ENCODE measurements around the gene MTX1.
A peak's percentile ranks its signal among the peaks of the same experiment; 100 is the strongest.
"Not testable (repeated sequence)": the region's sequence is repeated elsewhere in the genome, so short reads cannot be mapped to it uniquely, and the experiment has no call there.

MTX1 gene

DNA sequence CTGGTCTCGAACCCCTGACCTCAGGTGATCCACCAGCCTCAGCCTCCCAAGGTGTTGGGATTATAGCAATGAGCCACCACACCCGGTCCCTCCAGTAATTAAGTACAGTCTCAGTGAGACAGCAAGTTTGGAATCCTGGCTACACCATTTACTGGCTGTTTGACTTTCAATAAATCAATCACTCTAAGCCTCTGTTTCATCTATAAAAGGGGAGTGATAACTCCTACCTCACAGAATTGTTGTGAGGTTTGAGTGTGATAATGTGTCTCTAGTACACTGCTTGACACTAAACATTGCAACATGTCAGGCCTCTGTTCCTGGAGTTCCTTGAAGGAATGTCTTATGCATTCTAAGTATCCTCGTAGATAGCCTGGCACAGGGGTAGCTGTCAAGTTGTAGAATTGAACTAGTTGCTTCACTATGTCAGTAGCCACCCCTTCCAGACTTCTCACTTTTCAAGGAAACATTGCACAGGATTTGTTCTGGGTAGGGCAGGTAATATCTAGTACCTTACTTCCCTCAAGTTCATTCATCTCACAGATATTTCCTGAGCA is 34.4 kb downstream of the MTX1 start:
- H3K4me3 ChIP-seq (ENCODE audit: low read length) = peak overlapping the region; percentile 75
- no peak for DNase-seq (ENCODE audit: low read depth)
- TF ChIP-seq, protein P1, sequence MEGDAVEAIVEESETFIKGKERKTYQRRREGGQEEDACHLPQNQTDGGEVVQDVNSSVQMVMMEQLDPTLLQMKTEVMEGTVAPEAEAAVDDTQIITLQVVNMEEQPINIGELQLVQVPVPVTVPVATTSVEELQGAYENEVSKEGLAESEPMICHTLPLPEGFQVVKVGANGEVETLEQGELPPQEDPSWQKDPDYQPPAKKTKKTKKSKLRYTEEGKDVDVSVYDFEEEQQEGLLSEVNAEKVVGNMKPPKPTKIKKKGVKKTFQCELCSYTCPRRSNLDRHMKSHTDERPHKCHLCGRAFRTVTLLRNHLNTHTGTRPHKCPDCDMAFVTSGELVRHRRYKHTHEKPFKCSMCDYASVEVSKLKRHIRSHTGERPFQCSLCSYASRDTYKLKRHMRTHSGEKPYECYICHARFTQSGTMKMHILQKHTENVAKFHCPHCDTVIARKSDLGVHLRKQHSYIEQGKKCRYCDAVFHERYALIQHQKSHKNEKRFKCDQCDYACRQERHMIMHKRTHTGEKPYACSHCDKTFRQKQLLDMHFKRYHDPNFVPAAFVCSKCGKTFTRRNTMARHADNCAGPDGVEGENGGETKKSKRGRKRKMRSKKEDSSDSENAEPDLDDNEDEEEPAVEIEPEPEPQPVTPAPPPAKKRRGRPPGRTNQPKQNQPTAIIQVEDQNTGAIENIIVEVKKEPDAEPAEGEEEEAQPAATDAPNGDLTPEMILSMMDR (conservative IDR thresholded peaks at IDR 0.05; ENCODE audit: low read length) = no peak

DNA sequence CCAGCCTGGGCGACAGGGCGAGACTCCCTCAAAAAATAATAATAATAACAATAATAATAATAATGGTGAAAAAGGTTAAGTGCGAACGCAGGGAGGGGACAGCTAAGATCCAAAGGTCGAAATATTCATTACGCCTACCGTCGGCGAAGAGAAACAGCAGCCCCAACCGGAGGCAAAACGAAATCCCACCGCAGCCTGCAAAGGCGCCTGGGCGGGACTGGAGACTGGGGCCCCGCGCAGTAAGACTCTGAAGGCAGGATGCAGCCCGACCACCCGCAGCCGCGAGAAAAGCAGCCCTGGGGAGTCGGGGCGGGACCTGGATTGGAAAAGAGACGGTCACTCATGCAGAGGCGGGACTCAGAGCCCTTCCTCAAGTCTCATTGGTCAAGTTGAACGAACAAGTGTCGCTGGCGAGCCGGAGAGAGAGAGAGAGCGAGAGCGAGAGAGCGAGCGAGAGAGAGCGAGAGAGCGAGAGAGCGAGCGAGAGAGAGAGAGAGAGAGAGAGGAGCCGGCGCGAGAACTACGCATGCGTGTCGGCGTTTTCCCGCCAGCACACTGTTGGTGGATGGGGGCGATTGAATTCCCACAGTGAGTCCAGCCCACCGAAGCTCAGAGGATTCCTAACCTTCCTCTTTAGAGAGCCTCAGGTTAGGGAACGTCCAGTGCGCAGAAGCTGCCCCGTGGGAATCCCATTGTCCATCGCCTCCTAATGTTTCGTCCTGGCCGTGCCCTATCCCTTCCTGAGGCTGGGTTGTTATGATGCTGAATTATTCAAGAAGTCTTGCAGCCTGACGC is 36.1 kb downstream of the MTX1 start:
- H3K4me3 ChIP-seq (ENCODE audit: low read length) = peak overlapping the region; percentile 75
- DNase-seq (ENCODE audit: low read depth) = peak; percentile 100
- TF ChIP-seq, protein P1 (conservative IDR thresholded peaks at IDR 0.05; ENCODE audit: low read length) = peak; percentile 25

DNA sequence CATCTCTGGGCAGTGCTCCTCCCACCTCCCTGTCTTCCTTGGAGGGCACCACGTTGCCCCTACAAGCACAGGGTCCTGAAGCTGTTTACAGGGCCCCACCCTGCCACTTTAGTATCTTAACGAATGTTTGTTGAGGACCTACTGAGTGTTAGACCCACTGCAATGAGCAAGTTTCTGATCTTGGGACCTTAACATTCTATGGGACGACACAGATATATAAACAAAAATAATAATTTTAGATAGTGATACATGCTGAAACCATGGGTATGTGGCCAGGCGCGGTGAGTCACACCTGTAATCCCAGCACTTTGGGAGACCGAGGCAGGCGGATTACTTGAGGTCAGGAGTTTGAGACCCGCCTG is 36.6 kb downstream of the MTX1 start:
- peak overlapping the region; percentile 75 for H3K4me3 ChIP-seq (ENCODE audit: low read length)
- TF ChIP-seq, protein P1 (conservative IDR thresholded peaks at IDR 0.05; ENCODE audit: low read length) = no peak
- no peak for DNase-seq (ENCODE audit: low read depth)

DNA sequence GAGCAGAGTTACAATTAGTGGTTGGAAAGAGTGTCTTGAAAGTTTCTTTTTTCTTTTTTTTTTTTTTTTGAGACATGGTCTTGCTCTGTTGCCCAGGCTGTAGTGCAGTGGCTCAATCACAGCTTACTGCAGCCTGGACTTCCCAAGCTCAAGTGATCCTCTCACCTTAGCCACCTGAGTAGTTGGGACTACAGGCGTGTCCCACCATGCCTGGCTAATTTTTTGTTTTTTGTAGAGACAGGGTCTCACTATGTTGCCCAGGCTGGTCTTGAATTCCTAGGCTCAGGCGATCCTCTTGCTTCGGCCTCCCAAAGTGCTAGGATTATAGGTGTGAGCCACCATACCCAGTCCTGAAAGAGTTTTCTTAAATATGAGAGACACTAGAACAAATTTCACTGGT is 38.3 kb downstream of the MTX1 start:
- not testable (repeated sequence) for DNase-seq (ENCODE audit: low read depth); H3K4me3 ChIP-seq (ENCODE audit: low read length)

DNA sequence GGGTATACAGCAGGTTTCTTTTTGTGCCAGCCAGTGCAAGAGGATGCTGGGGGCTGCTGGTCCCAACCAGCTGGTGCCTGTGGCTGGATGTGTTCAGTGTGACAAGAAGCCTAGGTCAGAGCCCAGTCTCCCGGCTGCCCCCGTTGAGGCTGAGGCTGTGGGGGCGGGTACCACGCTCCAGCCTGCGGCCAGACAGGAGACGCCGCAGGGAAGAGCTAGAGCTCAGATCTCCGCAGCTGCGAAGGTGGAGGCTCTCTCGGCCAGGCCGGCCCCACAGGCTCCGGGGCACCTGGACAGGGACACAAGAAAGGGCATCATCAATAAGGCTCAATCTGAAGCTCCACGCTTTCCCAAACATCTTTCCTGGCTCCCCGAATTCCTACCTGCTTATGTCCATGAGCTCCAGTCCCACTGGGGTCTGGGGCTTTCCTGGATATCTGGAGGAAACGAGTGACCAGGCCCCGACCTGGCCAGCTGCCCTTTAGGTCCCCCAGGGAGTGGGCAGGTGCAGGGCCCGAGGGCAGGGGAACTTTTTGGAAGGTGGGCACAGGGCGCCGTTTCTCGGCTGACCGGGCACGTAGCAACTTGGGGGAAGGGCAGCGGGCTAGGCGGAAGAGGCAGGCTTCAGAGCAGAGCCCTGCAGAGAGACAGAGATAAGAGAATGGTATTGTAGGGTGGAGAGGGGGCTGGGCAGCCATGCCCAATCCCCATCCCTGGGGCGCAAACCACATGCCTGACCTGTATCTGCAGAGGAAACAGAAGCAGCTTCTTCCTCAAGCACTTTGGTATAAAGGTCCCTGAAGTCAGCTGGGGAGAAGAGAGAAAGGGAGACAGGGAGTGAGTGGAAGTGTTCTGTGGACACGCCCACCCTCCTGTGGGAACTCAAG is 39.4 kb downstream of the MTX1 start:
- no peak for DNase-seq (ENCODE audit: low read depth)
- no peak overlapping the region for H3K4me3 ChIP-seq (ENCODE audit: low read length)
- TF ChIP-seq, protein P1 (conservative IDR thresholded peaks at IDR 0.05; ENCODE audit: low read length) = no peak

DNA sequence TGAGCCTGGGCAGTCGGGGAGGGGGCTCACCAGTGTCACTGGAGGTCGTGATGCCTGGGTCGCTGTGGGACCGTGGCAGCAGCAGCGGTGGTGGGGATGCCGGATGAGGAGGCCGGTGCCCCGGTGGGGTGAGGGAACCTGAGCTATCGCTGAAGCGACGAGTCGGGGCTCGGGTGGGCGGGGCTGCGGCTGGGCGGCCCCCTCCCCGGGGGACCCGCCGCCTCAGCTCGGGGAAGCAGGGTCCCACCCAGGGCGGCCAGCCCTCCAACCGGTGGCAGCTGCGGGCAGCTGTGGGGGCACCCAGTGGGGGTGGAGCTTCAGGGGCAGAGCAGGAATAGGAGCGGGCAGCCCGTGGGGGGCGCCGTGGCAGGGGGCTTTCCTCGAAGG is 41.7 kb downstream of the MTX1 start:
- H3K4me3 ChIP-seq (ENCODE audit: low read length) = no peak overlapping the region
- TF ChIP-seq, protein P1 (conservative IDR thresholded peaks at IDR 0.05; ENCODE audit: low read length) = no peak
- no peak for DNase-seq (ENCODE audit: low read depth)

DNA sequence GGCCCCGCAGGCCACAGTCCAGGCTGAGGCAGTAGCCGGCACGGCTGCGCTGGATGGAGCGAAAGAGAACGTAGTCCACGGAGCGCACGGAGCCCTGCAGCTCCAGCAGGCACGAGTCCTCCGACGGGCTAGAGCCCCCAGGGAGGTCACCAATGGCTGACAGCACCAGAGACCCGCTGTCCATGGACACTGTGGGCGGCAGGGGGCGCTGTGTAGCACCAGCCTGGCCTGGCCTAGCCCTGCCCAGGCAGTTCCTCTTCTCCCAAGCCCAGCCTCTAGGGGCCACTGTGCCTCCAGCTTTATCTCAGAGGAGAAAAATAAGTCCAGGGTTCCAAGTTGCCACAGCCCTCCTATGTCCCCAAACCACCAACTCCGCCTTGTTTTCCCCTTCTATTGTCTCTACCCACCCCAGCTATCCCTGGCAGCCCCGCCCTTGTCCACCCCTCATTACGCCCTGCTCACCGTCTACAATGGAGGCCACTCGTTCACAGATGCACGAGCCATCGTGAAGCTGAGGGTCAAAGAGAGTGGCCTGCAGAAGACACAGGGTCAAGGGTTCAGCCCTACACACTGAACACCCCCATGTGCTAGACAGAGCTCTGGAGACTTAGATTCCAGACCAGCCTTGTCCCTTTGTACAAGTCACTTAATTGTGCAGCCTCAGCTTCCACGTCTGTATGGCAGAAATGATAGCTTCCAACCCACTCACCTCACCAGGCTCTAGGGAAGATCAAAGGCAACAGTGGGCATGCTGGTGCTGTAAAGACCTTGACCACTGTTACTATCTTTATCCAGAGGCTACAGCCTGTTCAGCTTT is 42.3 kb downstream of the MTX1 start:
- TF ChIP-seq, protein P1 (conservative IDR thresholded peaks at IDR 0.05; ENCODE audit: low read length) = peak; percentile 99
- DNase-seq (ENCODE audit: low read depth) = peak; percentile 87
- H3K4me3 ChIP-seq (ENCODE audit: low read length) = no peak overlapping the region

All from AG10803 (cell line).